Keratinocyte (primary cell): ENCODE results near the gene ADGRA1. TPM values are rescaled to one million over a fixed set of nuclear protein-coding genes. Genes with fewer than 3 reads are reported as not detected.
"Not testable (repeated sequence)": the region's sequence is repeated elsewhere in the genome, so short reads cannot be mapped to it uniquely, and the experiment has no call there.

Source experiments
- DNase-seq: peaks from one replicate; pipeline ENCODE4 v3.0.0-alpha.2; 2011; ENCODE audit warnings: low read depth, missing footprints, low spot score
- FAIRE-seq: peaks from 2 replicates; lab custom pipeline; 2011; peaks lifted over from hg19 to GRCh38; lab: Jason Lieb, UNC
- H2AFZ ChIP-seq: 2 replicates; pipeline ENCODE4 v1.6.0; 2012; ENCODE audit warnings: low read length, control low read depth, inconsistent platforms; ENCODE audit not compliant: control insufficient read depth
- H3K27ac ChIP-seq: 2 replicates; pipeline ENCODE4 v1.5.1; 2011; ENCODE audit warnings: low read length; ENCODE audit not compliant: control insufficient read depth, insufficient read depth
- H3K27me3 ChIP-seq: 3 replicates; pipeline ENCODE4 v1.6.0; 2011; ENCODE audit warnings: low read length; ENCODE audit not compliant: control insufficient read depth, insufficient read depth; ENCODE audit errors: extremely low read depth
- H3K36me3 ChIP-seq, 2 experiments: 2 replicates in 1 of 2; 3 replicates in 1 of 2; pipeline ENCODE4 v1.5.1; 2011; ENCODE audit warnings: low read length in 2 of 2, mild to moderate bottlenecking in 1 of 2; ENCODE audit not compliant: control insufficient read depth in 2 of 2, insufficient read depth in 2 of 2; ENCODE audit errors: extremely low read depth in 1 of 2
- H3K4me1 ChIP-seq: 3 replicates; pipeline ENCODE4 v1.5.1; 2011; ENCODE audit warnings: low read length; ENCODE audit not compliant: control insufficient read depth, insufficient read depth; ENCODE audit errors: extremely low read depth
- H3K4me2 ChIP-seq: 3 replicates; pipeline ENCODE4 v1.6.0; 2011; ENCODE audit warnings: low read depth, low read length; ENCODE audit not compliant: control insufficient read depth, insufficient read depth; ENCODE audit errors: extremely low read depth
- H3K4me3 ChIP-seq, 3 experiments: fragments of 200-600 bp in 1 of 3; sonication (generic) in 1 of 3; 2 replicates in 2 of 3; 3 replicates in 1 of 3; pipeline ENCODE4 v1.5.1; 2011 to 2016; ENCODE audit warnings: low read length in 3 of 3, mild to moderate bottlenecking in 3 of 3, control low read depth in 2 of 3, inconsistent platforms in 1 of 3, low read depth in 1 of 3, mixed read lengths in 1 of 3, mixed run types in 1 of 3, moderate library complexity in 1 of 3; ENCODE audit not compliant: control insufficient read depth in 2 of 3, insufficient read depth in 2 of 3; ENCODE audit errors: extremely low read depth in 1 of 3
- H3K79me2 ChIP-seq: 2 replicates; pipeline ENCODE4 v1.6.0; 2012; ENCODE audit warnings: low read length; ENCODE audit not compliant: control insufficient read depth, insufficient read depth
- H3K9ac ChIP-seq: 3 replicates; pipeline ENCODE4 v1.6.0; 2011; ENCODE audit warnings: low read length; ENCODE audit not compliant: control insufficient read depth, insufficient read depth; ENCODE audit errors: extremely low read depth
- H3K9me1 ChIP-seq: 3 replicates; pipeline ENCODE4 v1.6.0; 2011; ENCODE audit warnings: low read length; ENCODE audit not compliant: control insufficient read depth, insufficient read depth; ENCODE audit errors: extremely low read depth
- H3K9me3 ChIP-seq: 2 replicates; pipeline ENCODE4 v1.5.1; 2012; ENCODE audit warnings: low read depth, low read length; ENCODE audit not compliant: control insufficient read depth
- H4K20me1 ChIP-seq: 3 replicates; pipeline ENCODE4 v1.6.0; 2011; ENCODE audit warnings: low read length; ENCODE audit not compliant: control insufficient read depth, insufficient read depth; ENCODE audit errors: extremely low read depth
- CTCF ChIP-seq, 3 experiments: IDR thresholded peaks in 1 of 3; conservative IDR thresholded peaks in 1 of 3; optimal IDR thresholded peaks in 1 of 3; 2 replicates in 2 of 3; 3 replicates in 1 of 3; pipeline versions ENCODE3 to v1.5.1; 2011; ENCODE audit warnings: low read length in 3 of 3, mild to moderate bottlenecking in 3 of 3, moderate library complexity in 2 of 3, control low read depth in 1 of 3, inconsistent platforms in 1 of 3; ENCODE audit not compliant: insufficient read depth in 2 of 3; ENCODE audit errors: extremely low read depth in 1 of 3
- EZH2 ChIP-seq: IDR thresholded peaks from one replicate; pipeline ENCODE4 v1.6.1; 2012; ENCODE audit warnings: inconsistent platforms, mild to moderate bottlenecking, low read length, moderate library complexity
- dilution Hi-C: fragments of 300-500 bp; cut with MboI; formaldehyde crosslinking; loops from one replicate; pipeline ENCODE4 v1.7.0; 2020; ENCODE audit warnings: low sequenced_read_pairs; ENCODE audit not compliant: extremely low pct_ligation_motif_present
- polyA plus RNA-seq, 5 experiments: library from polyadenylated mRNA; depleted of rRNA in 3 of 5; stranded (reverse) in 3 of 5; stranded (forward) in 1 of 5; unstranded in 1 of 5; fragments of >200 nt; gene quantifications; 1 replicate in 1 of 5; 2 replicates in 3 of 5; 3 replicates in 1 of 5; pipeline versions ENCODE4 v1.2.1 to v1.2.3, GENCODE V29; 2011 to 2012; ENCODE audit warnings: missing spikeins in 2 of 5, low read depth in 1 of 5, low replicate concordance in 1 of 5

The ADGRA1 gene
- polyA plus RNA-seq, 1 donor (not counting 4 experiments of a cell fraction or from before 2014, with no cell fraction given): not detected

- DNase-seq (no peak), FAIRE-seq (no peak)
- TF ChIP-seq EZH2 (no peak), CTCF (optimal IDR thresholded peaks at IDR 0.05 in 1 of 3, IDR thresholded peaks at IDR 0.05 in 1 of 3, conservative IDR thresholded peaks at IDR 0.05 in 1 of 3; ENCODE audit: extremely low read depth in 1 of 3, insufficient read depth in 2 of 3, low read length in 3 of 3) (no peak)
- no peaks in the 10 kb centered on the region for H3K27me3 ChIP-seq
- no peak overlapping the region for H3K9ac ChIP-seq
- no peak overlapping the region for H2AFZ ChIP-seq
- no peaks in the 10 kb centered on the region for H3K4me1 ChIP-seq
- H3K36me3 ChIP-seq: no peaks in the 10 kb centered on the region
- no peak overlapping the region for H3K27ac ChIP-seq
- H3K4me2 ChIP-seq: no peak overlapping the region
- dilution Hi-C loops: no loop called here
- H4K20me1 ChIP-seq: no peaks in the 10 kb centered on the region
- no peak overlapping the region for H3K4me3 ChIP-seq
- H3K79me2 ChIP-seq: no peaks in the 10 kb centered on the region
- peaks cover 16% of the 10 kb centered on the region for H3K9me3 ChIP-seq
- no peaks in the 10 kb centered on the region for H3K9me1 ChIP-seq
Measured at GRCh38 chr10:133174689-133175263, 87.1 kb downstream of the ADGRA1 start.

DNA sequence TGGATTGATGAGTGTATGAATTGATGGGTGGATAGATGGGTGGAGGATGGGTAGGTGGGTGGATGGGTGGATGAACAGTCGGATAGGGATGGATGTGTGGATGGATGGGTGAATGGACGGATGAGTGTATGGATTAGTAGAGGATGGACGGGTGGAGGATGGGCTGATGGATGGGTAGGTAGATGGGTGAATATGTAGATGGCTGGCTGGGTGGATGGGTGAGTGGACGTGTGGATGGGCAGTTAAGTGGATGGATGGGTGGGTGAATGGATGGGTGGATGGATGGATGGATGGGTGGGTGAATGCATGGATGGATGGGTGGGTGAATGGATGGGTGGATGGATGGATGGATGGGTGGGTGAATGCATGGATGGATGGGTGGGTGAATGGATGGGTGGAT is 87.9 kb downstream of the ADGRA1 start:
- H3K27ac ChIP-seq, DNase-seq, H3K27me3 ChIP-seq, H3K4me2 ChIP-seq, H3K9ac ChIP-seq, H3K9me1 ChIP-seq, H3K36me3 ChIP-seq, H4K20me1 ChIP-seq, H3K4me3 ChIP-seq, FAIRE-seq, dilution Hi-C loops, H3K79me2 ChIP-seq, H3K4me1 ChIP-seq, H2AFZ ChIP-seq: not testable (repeated sequence)
- H3K9me3 ChIP-seq: peaks cover 16% of the 10 kb centered on the region

DNA sequence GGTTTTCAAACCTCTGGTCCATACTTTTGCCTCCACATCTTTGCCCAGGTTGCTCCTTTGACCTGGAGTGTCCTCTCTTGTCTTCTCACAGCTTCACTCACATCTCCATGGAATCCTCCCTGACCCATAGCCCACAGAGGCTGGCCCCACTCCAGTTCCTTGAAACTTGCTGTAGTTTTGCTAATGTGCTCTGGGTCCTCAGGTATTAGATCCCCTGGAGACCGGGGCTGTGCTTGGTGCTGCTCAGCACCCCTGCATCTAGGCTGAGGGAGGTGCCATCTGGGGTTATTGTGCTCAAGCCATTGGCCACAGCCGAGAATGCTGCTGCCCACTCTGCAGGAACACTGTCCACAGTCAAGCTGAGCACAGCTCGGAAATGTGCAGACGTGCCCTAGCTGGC is 88.8 kb downstream of the ADGRA1 start:
- FAIRE-seq (no peak), DNase-seq (no peak)
- Histone ChIP-seq H3K79me2 (no peaks in the 10 kb centered on the region), H3K4me3 (no peak overlapping the region), H3K27ac (no peak overlapping the region), H3K9ac (no peak overlapping the region), H3K27me3 (no peaks in the 10 kb centered on the region), H3K4me1 (no peaks in the 10 kb centered on the region), H3K36me3 (no peaks in the 10 kb centered on the region), H3K9me3 (peaks cover 16% of the 10 kb centered on the region), H3K9me1 (no peaks in the 10 kb centered on the region), H3K4me2 (no peak overlapping the region), H2AFZ (no peak overlapping the region), H4K20me1 (no peaks in the 10 kb centered on the region)
- TF ChIP-seq CTCF (optimal IDR thresholded peaks at IDR 0.05 in 1 of 3, IDR thresholded peaks at IDR 0.05 in 1 of 3, conservative IDR thresholded peaks at IDR 0.05 in 1 of 3; ENCODE audit: extremely low read depth in 1 of 3, insufficient read depth in 2 of 3, low read length in 3 of 3) (no peak), EZH2 (no peak)
- dilution Hi-C loops: no loop called here
